GM20000 (cell line): Measurements from ENCODE around the gene MYMK.

ENCODE experiments used
- DNase-seq: peaks from one replicate; pipeline ENCODE4 v3.0.0; 2012; ENCODE audit warnings: low spot score
- CTCF ChIP-seq: IDR thresholded peaks from 2 replicates; pipeline ENCODE4 v1.5.1; 2012; ENCODE audit warnings: mild to moderate bottlenecking, control low read depth; ENCODE audit errors: extremely low read depth, missing control alignments

MYMK gene

GRCh38 chr9:133499132-133499891 lies 25.4 kb downstream of the MYMK start:
- TF ChIP-seq CTCF, result no peak

GRCh38 chr9:133496861-133497842 lies 27.6 kb downstream of the MYMK start:
- no peak for TF ChIP-seq CTCF
- no peak for DNase-seq

More at GRCh38 chr9:133499132-133499891, 25.4 kb downstream of the MYMK start:
- no peak for DNase-seq

GRCh38 chr9:133495327-133496293 lies 29.1 kb downstream of the MYMK start:
- no peak for TF ChIP-seq CTCF
- DNase-seq, result no peak

- no peak for DNase-seq
- TF ChIP-seq CTCF, result no peak
These were observed 30.0 kb downstream of the MYMK start for GRCh38 chr9:133494636-133495326.

- DNase-seq, result no peak
- no peak for TF ChIP-seq CTCF
These were observed 30.8 kb downstream of the MYMK start for GRCh38 chr9:133493845-133494540.

GRCh38 chr9:133493428-133493827 lies 31.3 kb downstream of the MYMK start:
- no peak for DNase-seq
- TF ChIP-seq CTCF, result no peak
